Choroid plexus epithelial cell (primary cell): Measurements from ENCODE around the gene DPH6.
"Not testable (repeated sequence)": the region's sequence is repeated elsewhere in the genome, so short reads cannot be mapped to it uniquely, and the experiment has no call there.

ENCODE experiments used
- DNase-seq: peaks from one replicate; pipeline ENCODE4 v3.0.0-alpha.2; 2010; ENCODE audit warnings: low read depth
- H3K4me3 ChIP-seq: 2 replicates; pipeline ENCODE4 v1.5.1; 2011; ENCODE audit warnings: low read depth, mild to moderate bottlenecking, control low read depth, low read length, moderate library complexity
- TF ChIP-seq, protein P1 (sequence below): conservative IDR thresholded peaks from 2 replicates; pipeline ENCODE4 v1.5.1; 2011; ENCODE audit warnings: low read depth, mild to moderate bottlenecking, control low read depth, inconsistent platforms, low read length, moderate library complexity

DPH6 gene, protein sequence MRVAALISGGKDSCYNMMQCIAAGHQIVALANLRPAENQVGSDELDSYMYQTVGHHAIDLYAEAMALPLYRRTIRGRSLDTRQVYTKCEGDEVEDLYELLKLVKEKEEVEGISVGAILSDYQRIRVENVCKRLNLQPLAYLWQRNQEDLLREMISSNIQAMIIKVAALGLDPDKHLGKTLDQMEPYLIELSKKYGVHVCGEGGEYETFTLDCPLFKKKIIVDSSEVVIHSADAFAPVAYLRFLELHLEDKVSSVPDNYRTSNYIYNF

DNA sequence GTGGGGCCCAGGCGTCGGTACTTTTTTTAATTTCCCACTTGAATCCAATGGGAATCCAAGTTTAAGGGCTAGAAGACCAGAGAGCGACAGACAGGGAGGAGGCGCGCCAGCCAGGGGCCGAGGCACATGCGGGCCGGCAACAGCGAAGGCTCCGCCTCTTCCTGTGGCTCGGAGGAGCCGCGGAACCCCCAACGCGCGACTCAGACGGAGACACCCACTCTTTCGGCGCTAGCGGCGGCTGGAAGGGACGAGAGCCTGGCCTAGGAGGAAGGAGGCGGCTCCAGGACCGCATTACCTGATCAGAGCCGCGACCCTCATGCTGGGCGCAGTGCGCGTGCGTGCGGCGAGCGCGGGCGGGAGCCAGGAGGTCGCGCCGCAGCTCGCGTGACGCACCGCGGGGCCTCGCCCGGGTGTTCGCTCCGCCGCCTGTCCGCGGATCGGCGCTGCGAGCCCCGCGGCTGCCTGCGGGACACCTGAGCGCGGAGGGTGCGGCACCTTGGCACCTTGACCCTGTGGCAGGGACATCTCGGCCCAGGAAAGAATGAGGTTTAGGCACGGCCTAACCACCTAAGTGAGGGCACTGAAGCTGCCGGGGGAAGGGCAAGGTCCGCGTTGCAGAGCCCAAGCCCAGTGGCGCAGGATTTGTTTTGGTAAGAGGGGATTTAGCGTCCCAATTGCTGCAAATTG is at the start of gene DPH6:
DPH6 (minus strand) TSS at position 342 of the 687 bp plus-strand sequence; CDS start at position 318, 24 bp downstream.
- DNase-seq, result peak; percentile 88
- TF ChIP-seq, protein P1, sequence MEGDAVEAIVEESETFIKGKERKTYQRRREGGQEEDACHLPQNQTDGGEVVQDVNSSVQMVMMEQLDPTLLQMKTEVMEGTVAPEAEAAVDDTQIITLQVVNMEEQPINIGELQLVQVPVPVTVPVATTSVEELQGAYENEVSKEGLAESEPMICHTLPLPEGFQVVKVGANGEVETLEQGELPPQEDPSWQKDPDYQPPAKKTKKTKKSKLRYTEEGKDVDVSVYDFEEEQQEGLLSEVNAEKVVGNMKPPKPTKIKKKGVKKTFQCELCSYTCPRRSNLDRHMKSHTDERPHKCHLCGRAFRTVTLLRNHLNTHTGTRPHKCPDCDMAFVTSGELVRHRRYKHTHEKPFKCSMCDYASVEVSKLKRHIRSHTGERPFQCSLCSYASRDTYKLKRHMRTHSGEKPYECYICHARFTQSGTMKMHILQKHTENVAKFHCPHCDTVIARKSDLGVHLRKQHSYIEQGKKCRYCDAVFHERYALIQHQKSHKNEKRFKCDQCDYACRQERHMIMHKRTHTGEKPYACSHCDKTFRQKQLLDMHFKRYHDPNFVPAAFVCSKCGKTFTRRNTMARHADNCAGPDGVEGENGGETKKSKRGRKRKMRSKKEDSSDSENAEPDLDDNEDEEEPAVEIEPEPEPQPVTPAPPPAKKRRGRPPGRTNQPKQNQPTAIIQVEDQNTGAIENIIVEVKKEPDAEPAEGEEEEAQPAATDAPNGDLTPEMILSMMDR, result no peak
- peak within 1 kb of the TSS; percentile 81 for H3K4me3 ChIP-seq

DNA sequence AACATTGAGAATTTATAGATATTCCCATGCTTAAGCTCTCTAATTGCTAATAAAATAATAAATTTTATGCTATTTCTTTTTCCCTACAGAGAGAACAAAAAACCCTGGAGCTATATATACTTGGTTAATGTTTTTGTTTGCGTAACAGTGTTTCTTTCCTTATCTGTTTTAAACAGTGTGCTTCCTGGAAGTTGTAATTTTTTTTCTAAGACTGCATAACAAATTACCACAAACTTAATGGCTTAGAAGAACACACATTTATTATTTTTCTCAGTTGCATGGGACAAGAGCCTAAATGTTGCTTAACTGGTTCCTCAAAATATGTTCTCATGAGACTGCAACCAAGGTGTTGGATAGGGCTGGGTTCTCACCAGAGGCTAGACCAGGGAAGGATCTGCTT is 49.7 kb upstream of the DPH6 start:
- TF ChIP-seq, protein P1, result no peak
- no peak overlapping the region for H3K4me3 ChIP-seq
- DNase-seq, result peak; percentile 29

DNA sequence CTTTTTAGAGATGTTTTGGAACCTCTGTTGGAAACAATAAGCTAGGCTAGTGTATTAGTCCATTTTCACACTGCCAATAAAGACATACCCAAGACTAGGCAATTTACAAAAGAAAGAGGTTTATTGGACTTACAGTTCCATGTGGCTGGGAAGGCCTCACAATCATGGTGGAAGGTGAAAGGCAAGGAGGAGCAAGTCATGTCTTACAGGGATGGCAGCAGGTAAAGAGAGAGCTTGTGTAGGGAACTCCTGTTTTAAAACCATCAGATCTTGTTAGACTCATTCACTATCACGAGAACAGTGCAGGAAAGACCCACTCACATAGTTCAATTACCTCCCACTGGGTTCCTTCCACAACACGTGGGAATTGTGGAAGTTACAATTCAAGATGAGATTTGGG is 46.0 kb upstream of the DPH6 start:
- not testable (repeated sequence) for DNase-seq, H3K4me3 ChIP-seq

DNA sequence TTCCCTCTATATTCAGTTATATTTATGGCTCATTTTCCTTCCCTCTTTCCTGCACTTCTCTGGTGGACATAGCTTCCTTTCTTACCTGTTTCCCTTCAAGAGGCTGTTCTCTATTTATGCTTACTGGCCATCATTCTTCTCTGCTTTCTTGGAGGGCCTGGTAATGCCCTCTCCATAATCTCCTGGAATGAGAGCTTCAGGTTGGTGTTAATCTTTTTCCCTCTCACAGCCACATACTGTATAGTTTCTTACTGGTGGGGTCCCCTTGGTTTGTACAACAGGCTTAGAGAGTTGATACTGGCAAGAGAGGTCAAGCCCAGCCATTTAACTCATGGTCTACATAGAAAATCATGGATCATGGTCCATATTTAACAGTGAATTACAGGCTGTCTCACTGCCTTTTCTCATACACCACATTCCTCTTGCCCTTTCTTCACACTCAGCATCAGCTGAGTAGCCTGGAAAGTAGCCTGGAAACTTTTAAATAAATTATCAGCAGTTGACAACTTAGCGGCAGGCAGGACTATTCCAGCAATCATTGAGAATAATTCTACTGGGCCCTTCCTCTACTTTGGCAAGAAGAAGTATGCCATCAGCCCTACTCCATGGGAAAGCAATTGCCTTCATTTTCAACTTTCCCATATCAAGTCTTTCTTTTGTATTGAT is 38.0 kb upstream of the DPH6 start:
- DNase-seq, result peak; percentile 50
- H3K4me3 ChIP-seq, result no peak overlapping the region
- TF ChIP-seq, protein P1, result no peak

DNA sequence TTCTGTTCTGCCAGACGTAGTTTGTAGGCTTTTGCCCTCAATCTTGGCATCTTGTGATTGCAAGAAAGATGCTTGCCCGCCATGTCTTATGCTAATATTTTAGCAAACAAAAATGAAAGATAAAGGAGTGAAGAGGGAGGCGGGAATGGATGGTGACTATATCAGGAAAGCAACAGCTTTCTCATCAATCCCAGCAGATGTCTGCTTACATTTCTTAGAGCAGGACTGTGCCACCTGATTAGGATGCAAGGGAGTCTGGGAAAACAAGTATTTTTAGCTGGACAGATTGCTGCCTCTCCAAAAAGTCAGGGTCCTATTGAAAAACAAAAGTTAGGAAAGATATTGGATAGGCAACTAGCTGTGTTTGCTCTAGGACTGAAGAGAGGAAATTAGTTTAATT is 34.6 kb upstream of the DPH6 start:
- H3K4me3 ChIP-seq, result no peak overlapping the region
- TF ChIP-seq, protein P1, result no peak
- no peak for DNase-seq

DNA sequence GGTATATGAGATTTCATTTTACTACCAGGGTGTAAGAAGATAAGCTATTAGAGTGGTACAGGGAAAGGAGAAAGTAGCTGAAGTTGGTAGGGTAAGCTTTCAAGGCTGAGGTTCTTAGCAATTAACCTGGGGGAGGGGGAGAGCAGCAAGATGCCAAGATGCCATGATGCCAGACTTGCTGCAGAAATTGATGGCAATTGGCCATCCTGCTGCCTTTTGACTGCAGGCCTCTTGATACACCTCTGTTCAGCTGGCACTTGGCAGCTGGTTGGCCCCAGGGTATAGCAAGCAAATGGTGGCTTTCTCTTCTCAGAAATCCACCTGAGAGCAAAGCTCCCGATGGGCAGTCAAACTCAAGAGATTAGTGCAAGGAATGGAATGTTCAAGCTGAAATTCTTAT is 21.4 kb upstream of the DPH6 start:
- TF ChIP-seq, protein P1, result no peak
- no peak overlapping the region for H3K4me3 ChIP-seq
- no peak for DNase-seq

DNA sequence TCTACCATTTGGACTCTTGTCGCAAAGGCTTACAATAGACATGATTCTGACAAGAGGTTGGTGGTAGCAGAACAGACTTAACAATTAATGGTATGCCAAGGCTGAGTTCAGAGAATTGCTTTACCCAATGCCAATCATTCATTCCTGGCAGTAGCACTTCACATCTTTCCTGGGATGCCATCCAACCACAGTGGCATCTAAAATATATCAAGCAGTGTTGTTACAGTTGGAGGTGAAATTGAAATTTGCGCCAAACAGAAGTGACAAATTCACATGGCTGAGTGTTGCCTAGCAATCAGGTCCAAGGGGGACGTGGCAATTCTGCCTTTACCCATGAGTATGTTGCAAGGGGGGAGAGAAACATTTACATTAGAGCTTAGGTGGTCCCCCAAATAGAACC is 21.0 kb upstream of the DPH6 start:
- TF ChIP-seq, protein P1, result no peak
- no peak overlapping the region for H3K4me3 ChIP-seq
- no peak for DNase-seq
